Measurements from ENCODE around the gene CDX1. TPM values are rescaled to one million over a fixed set of nuclear protein-coding genes. Genes with fewer than 3 reads are reported as not detected.

CDX1 gene
- total RNA-seq, 4 donors from 2014 or later = not detected

GRCh38 chr5:150161242-150162141 lies 5.1 kb upstream of the CDX1 start:
- Histone ChIP-seq H3K27ac (peak overlapping the region in 2 of 4 donors; percentile 87 to 91), H3K36me3 (no peaks in the 10 kb centered on the region), H3K9me3 (no peaks in the 10 kb centered on the region), H3K4me1 (peaks cover 8 to 70% (median 9%) of the 10 kb centered on the region in 3 donors), H3K4me3 (no peak overlapping the region), H3K27me3 (peaks cover 0 to 34% (median 0%) of the 10 kb centered on the region in 4 donors)
- intact Hi-C loops (cut with DNase I) = loop anchor here (5.0 kb wide), 1 partner anchor 56 kb away; no protein-coding TSS in a partner anchor
- WGBS, 2 donors = 35 to 51% methylated on average over 9 to 10 of the region's 14 CpGs
- peak; percentile 64 to 97 (median 96) for TF ChIP-seq CTCF (IDR thresholded peaks at IDR 0.05)
- TF ChIP-seq POLR2A (IDR thresholded peaks at IDR 0.05) = no peak
- DNase-seq = no peak

- Histone ChIP-seq H3K9me3 (no peaks in the 10 kb centered on the region), H3K36me3 (no peaks in the 10 kb centered on the region), H3K4me3 (no peak overlapping the region), H3K27ac (peak overlapping the region in 1 of 4 donors; percentile 91), H3K27me3 (peaks cover 0 to 34% (median 2%) of the 10 kb centered on the region in 4 donors), H3K4me1 (peaks cover 8 to 72% (median 12%) of the 10 kb centered on the region in 3 donors)
- TF ChIP-seq CTCF (IDR thresholded peaks at IDR 0.05) (no peak), POLR2A (IDR thresholded peaks at IDR 0.05) (no peak)
- no peak for DNase-seq
- 80 to 81% methylated on average over 2 to 3 of the region's 3 CpGs for WGBS, 2 donors
- intact Hi-C loops (cut with DNase I) = loop anchor here (5.0 kb wide), 1 partner anchor 55 kb away; no protein-coding TSS in a partner anchor
These were observed 4.5 kb upstream of the CDX1 start for GRCh38 chr5:150162142-150162513.

- no peaks in the 10 kb centered on the region for H3K9me3 ChIP-seq
- DNase-seq = no peak
- TF ChIP-seq CTCF (IDR thresholded peaks at IDR 0.05) (no peak), POLR2A (IDR thresholded peaks at IDR 0.05) (no peak)
- intact Hi-C loops (cut with DNase I) = loop anchor here (5.0 kb wide), 1 partner anchor 54 kb away; no protein-coding TSS in a partner anchor
- H3K4me1 ChIP-seq = peaks cover 8 to 66% (median 11%) of the 10 kb centered on the region in 3 donors
- 74 to 77% methylated on average over 2 to 3 of the region's 3 CpGs for WGBS, 2 donors
- peaks cover 0 to 34% (median 3%) of the 10 kb centered on the region in 4 donors for H3K27me3 ChIP-seq
- H3K4me3 ChIP-seq = no peak overlapping the region
- H3K27ac ChIP-seq = peak overlapping the region in 2 of 4 donors; percentile 36 to 80
- no peaks in the 10 kb centered on the region for H3K36me3 ChIP-seq
These were observed 3.5 kb upstream of the CDX1 start for GRCh38 chr5:150163035-150163434.

GRCh38 chr5:150163547-150164059 lies 3.0 kb upstream of the CDX1 start:
- no peak for DNase-seq
- no peaks in the 10 kb centered on the region for H3K36me3 ChIP-seq
- peak overlapping the region in 3 of 4 donors; percentile 50 to 80 (median 57) for H3K27ac ChIP-seq
- H3K4me1 ChIP-seq = peaks cover 7 to 61% (median 8%) of the 10 kb centered on the region in 3 donors
- TF ChIP-seq POLR2A (IDR thresholded peaks at IDR 0.05) (no peak), CTCF (IDR thresholded peaks at IDR 0.05) (no peak)
- 49 to 60% methylated on average over 13 of the region's 13 CpGs for WGBS, 2 donors
- no peak overlapping the region for H3K4me3 ChIP-seq
- peaks cover 0 to 37% (median 3%) of the 10 kb centered on the region in 4 donors for H3K27me3 ChIP-seq
- intact Hi-C loops (cut with DNase I) = loop anchor here (5.0 kb wide), 1 partner anchor 54 kb away; no protein-coding TSS in a partner anchor
- no peaks in the 10 kb centered on the region for H3K9me3 ChIP-seq
